ENCODE data around the gene C2CD4C.

DNA sequence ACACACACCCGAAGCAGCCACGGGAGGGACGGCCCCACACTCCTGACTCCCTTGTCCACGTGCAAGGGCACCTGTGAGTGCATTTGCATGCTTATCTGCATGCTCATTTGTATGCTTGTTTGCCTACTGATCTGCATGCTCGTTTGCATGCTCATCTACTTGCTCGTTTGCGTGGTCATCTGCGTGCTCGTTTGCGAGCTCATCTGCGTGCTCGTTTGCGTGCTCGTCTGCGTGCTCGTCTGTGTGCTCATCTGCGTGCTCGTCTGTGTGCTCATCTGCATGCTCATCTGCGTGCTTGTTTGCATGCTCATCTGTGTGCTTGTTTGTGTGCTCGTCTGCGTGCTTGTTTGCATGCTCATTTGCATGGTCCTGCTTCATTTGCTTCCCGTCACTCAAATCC lies 28.1 kb upstream of the C2CD4C start:
- TF ChIP-seq, protein P1, sequence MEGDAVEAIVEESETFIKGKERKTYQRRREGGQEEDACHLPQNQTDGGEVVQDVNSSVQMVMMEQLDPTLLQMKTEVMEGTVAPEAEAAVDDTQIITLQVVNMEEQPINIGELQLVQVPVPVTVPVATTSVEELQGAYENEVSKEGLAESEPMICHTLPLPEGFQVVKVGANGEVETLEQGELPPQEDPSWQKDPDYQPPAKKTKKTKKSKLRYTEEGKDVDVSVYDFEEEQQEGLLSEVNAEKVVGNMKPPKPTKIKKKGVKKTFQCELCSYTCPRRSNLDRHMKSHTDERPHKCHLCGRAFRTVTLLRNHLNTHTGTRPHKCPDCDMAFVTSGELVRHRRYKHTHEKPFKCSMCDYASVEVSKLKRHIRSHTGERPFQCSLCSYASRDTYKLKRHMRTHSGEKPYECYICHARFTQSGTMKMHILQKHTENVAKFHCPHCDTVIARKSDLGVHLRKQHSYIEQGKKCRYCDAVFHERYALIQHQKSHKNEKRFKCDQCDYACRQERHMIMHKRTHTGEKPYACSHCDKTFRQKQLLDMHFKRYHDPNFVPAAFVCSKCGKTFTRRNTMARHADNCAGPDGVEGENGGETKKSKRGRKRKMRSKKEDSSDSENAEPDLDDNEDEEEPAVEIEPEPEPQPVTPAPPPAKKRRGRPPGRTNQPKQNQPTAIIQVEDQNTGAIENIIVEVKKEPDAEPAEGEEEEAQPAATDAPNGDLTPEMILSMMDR (CRISPR knock-in tag; IDR thresholded peaks at IDR 0.05) = no peak
- TF ChIP-seq, protein P2, sequence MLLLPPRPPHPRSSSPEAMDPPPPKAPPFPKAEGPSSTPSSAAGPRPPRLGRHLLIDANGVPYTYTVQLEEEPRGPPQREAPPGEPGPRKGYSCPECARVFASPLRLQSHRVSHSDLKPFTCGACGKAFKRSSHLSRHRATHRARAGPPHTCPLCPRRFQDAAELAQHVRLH (CRISPR knock-in tag; IDR thresholded peaks at IDR 0.05; ENCODE audit: borderline replicate concordance, low read depth) = no peak
- TF ChIP-seq JUND (CRISPR knock-in tag; IDR thresholded peaks at IDR 0.05) (no peak), ZNF234 (CRISPR knock-in tag; conservative IDR thresholded peaks at IDR 0.05) (no peak), MYNN (CRISPR knock-in tag; IDR thresholded peaks at IDR 0.05; ENCODE audit: low read depth) (no peak), ZFY (CRISPR knock-in tag; IDR thresholded peaks at IDR 0.05) (no peak), HNF4A (CRISPR knock-in tag; IDR thresholded peaks at IDR 0.05) (no peak), KLF12 (CRISPR knock-in tag; IDR thresholded peaks at IDR 0.05; ENCODE audit: borderline replicate concordance) (no peak), ELF4 (CRISPR knock-in tag; IDR thresholded peaks at IDR 0.05; ENCODE audit: borderline replicate concordance) (no peak), SNAPC2 (CRISPR knock-in tag; IDR thresholded peaks at IDR 0.05) (no peak)
- TF ChIP-seq, protein P3, sequence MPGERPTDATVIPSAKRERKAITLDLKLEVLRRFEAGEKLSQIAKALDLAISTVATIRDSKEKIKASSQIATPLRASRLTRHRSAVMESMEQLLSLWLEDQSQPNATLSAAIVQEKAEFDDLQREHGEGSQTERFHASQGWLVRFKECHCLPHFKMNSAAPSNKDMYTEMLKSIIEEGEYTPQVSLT (CRISPR knock-in tag; IDR thresholded peaks at IDR 0.05; ENCODE audit: borderline replicate concordance, low read depth) = no peak
